GM21390 (cell line): Measurements from ENCODE around the gene CTSH.
"Not testable (repeated sequence)": the region's sequence is repeated elsewhere in the genome, so short reads cannot be mapped to it uniquely, and the experiment has no call there.

Source experiments
- ATAC-seq: cut with Tn5 transposase; IDR thresholded peaks from one replicate; pipeline ENCODE4 v1.9.1; 2021; ENCODE audit not compliant: unreplicated experiment

CTSH gene

DNA sequence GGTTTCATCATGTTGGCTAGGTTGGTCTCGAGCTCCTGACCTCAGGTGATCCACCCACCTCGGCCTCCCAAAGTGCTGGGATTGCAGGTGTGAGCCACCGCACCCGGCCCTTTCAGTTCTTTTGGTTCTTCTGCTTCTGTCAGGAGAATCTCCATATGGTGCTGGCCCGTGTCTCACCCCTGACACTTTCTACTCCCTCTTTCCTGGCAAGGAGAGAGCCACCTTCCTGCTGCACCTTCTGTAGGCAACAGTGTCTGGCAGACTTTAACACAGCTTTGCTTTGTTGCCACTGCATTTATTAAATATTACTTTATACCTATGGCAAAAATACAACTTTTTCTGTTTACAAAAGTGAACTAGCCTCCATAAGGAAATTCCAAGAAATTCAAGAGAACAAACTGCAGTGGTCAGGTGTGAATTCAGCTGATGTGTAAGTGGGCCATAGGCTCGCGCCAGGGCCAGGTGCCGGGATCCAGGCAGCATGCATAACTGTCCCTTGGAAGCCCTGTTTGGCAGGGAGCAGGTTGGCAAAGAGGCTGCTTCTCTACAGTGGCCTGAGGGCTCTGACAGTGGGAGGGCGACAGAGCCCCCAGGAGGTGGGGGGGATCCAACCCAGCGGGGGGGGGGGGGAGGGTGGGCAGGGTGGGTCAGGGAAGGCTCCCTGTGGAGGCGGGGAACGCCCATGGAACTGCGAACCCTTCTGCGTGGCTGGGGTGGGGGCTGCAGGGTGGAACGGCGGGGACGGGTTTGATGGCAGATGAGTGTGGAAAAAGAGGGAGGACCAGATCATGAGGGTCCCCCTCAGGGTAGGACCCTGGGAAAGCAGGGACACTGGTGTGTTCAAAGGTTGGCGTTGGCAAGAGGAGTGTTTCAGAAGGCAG, 21.1 kb downstream of the CTSH start:
- ATAC-seq = no peak

DNA sequence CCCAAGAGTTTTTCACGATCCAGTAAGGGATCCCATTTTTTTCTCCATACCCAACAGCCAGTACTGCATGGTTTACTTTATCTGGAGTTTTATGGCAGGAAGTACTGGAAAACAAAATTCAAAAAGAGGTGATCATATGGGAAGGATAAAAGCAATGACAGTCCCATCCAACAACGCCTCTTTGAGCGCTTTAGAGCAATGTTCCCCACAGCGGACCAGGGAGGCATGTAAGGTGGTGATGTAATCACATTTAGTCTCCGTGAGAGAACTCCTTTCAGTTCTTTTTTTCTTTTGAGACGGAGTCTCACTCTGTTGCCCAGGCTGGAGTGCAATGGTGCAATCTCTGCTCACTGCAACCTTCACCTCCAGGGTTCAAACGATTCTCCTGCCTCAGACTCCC, 21.8 kb downstream of the CTSH start:
- no peak for ATAC-seq

DNA sequence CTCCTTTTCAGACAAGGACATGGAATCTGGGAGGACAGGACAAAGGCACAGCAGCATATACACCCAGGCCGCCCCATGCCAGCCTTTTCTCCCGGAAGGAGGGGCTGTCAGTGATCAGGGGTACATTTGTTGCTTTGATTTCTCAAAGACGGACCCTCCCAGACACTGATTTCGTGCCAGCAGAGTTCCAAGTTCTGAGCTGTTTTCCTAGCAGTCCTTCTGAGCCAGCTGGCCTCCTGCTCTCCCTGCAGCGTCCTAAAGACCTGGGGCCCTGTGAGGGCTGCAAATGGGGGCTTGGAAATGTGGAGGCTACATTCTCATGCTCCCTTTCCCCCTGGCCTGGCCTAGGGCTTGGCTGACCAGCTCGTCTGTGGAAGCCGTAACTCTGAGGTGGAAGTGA, 22.3 kb downstream of the CTSH start:
- ATAC-seq = no peak

DNA sequence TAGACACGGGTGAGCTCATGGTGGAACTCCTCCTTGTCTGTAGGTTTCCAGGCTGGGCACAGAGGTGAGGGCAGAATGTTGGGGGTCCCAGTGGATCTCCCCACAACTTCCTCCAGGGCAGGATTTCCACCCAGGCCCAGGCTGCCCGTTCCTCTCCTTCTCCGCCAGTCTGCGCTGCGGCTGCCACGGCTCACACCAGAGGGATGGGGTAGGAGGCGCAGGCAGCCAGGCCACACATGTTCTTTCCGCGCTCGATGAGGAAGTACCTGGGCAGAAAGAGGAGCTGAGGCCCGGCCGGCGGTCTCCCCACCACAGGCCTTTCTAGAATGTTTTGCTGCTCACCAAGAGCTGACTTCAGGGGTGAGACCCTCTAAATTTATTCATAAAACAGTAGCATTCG, 22.9 kb downstream of the CTSH start:
- no peak for ATAC-seq

DNA sequence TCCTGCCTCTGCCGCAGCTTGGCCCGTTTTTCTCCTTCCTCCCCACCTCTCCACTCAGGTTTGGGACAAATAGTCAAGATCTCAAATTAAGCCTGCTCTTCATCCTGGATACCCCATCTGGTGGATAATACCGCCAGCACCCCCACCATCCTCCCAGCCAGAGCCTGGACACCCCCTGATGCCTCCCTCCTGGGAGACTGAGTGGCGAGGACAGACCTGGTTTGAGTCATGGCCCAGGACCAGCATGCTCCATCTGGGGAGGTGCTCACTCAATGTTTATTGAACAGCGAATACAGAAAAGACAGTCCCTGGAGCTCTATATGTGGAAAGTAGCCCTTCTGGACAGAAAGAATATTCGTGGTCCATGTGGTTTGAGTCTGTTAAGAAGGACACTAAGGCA, 23.3 kb downstream of the CTSH start:
- ATAC-seq = no peak

DNA sequence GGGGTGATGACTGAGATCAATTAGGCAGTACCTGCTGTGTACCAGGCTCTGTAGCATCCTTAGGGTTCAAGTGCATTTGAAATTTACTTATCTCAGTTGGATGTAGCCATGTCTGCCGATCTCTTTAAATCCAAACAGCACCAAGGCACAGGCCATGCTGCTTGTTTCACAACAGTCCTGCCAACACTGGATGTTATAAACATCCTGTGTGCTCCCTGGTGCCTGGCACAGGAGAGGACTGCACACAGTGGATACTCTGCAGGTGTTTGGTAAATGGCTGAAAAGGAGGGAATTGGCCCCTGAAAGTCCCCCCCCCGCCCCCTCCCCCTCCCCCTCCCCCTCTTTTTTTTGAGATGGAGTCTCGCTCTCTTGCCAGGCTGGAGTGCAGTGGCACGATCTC, 27.0 kb downstream of the CTSH start:
- no peak for ATAC-seq

DNA sequence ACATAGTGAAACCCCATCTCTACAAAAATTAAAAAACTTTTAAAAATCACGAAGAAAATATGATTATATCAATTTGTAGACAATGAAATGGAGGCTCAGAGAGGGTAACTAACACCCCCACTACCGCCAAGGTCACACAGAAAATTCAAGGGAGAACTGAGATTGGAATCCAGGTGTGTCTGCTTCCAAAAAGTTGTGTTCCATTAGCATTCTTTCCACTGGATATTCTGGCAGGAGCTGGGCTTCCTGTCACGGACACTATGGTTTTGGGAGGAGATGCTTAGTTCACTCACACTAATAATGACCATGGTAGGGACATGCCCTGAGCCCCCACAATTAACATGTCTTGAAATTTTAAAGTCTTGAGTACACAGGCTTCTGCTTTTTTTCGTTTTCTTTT, 28.8 kb downstream of the CTSH start:
- ATAC-seq = no peak

DNA sequence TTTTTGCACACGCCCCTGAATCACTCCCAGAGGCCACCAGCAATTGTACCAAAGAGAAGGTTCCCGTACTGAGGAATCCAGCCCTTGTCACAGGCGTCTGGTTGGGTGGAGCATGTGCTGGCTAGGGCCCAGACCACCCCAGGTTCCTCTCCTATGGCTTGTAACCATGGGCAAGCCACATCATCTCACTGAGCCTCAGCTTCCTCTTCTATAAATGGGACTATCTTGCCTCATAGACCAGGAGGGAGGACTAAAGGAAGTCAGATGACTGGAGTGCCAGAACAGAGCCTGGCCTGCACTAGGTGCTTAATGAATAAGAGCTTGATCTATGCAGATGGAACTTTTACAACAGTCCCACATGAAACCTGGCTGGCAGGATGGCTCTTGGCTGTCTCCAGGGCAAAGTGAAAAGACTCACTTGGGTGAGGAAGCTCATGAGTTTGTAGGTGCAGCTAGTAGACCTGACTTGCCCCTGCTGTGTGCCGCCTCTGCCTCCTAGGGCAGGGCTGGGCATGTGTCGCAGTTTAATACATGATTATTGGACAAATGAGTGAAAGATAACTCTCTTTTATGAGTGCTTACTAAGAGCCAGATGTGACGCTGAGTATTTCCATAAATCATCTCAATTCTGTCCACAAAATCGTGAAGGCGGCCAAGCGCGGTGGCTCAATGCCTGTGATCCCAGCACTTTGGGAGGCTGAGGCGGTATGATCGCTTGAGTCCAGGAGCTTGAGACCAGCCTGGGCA, 29.3 kb downstream of the CTSH start:
- no peak for ATAC-seq

DNA sequence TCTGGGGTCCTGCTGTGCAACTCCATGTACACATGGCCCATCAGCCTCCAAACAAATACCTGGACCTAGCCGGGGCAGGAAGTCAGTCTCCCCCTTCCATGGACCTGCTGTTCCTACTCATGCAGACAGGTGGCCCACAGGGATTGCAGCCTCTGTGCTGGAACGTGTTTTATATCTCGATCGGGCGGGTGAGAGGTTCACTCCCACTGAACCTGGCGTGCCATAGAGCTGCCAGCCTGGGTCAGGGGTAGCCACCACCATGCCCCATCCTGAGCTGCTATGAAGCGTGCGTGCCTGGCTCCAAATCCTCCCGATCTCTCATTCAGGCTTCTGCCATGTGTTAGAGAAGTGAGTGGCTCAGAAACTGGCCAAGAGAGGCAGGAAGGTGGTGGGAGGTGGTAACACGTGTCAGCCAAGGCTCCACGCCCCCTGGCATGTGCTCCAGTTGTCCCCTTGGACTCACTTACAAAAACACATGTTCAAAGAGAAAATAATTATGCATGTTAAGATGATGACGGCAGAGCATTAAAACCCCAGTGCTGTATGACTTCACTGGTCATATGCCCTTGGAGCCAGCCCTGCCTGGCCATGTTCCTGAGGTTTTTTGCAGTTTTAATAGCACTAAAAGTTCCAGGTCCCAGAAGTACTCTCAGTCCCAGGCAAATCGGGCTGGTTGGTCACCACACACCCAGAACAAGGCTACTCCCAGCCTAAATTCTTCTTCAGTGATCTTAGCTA, 30.6 kb downstream of the CTSH start:
- ATAC-seq = no peak

DNA sequence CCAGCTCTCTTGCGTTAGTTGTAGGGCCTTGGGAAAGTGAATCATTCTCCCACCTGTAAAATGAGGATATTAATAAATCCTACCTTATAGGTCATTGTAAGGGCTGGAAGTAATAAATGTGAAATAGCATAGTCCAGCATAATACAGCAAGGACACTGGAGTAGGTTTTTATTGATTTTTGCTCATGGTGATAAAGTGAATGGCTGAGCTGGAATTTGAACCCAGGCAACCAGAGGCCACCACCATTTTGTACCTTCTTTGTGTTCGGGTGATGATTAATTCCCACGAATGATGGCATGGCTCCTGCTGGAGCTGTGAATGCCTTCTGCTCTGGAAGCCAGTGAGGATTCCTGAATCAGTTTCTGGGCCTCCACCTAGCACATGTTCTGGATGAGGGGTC, 31.8 kb downstream of the CTSH start:
- ATAC-seq = no peak

DNA sequence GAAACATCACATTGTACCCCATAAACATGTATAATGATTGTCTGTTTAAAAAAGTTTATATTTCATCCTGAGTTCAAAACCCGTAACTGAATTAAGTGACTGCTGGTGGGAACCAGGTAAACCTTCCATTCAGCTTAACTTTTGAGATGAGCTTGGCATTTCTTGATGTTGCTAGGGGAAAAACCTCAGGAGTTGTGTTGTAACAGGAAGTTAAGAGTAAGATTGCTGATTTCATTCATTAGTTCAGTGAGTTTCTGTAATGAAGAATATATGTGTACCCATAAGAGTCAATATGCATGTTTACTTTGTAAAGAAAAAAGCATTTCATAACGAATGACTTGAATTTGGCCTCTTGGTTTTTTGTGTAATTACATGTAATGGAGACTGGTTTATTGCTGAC, 32.5 kb downstream of the CTSH start:
- ATAC-seq = no peak

DNA sequence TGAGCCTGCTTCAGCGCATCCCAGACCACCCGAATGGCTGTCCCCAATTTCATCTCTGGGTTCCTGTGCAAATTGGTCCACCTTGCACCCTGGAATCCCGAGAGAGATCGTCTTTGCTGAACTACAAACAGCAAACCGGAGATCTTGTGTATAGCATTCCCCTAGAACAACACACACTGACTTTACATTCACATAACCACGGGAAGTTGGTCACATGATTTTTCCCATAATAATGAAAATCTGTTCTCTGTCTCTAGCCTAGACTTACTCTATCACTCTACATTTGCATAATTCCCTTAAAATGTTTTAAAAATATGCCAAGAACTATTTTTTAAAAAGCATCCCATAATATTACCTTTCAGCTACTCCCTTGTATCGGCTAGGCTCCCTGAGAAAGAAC, 34.6 kb downstream of the CTSH start:
- ATAC-seq = no peak

DNA sequence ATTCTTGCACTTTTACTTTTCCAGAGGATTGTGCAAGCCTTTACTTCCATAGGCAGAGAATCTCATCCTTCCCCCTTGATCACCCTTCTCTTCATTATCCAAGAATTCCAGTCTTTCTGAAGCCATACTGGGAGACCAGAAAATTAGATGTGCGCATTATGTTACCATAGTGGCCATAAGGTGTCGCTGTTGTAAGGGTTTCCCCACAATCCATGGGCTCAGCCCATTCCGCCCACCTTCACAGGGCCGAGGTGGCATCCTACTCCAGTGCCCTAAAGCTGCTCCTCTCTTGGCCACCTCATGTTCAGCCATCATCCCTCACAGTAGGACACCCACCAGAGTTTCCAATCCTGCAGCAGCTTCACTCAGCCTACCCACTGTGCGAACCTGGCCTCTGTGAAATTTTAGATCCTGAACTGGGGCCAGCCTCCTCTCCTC, 35.0 kb downstream of the CTSH start:
- no peak for ATAC-seq

DNA sequence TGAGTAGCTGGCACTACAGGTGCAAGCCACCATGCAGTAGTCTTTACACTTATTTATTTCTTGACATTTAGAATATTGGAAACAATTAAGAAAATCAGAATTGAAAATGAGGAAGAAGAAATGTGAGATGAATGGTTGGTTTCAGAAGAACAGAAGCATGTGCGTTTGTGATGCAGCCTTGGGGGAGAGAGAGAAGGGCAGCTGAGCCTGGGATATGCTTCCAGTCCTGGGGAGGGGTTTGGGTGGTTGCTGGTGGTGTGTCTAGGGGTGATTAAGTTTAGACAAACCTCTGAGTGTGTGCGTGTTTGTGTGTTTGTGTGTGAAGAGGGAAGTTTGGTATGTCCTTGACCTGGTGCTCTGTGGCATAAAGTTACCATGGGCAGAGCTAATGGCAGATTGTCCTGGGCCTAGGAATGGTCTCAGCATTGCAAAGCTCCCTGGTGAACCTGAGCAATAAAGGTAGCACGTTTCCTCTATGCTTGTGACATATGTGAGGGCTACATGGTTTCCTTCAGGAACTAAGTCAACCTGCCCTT, 35.6 kb downstream of the CTSH start:
- no peak for ATAC-seq

DNA sequence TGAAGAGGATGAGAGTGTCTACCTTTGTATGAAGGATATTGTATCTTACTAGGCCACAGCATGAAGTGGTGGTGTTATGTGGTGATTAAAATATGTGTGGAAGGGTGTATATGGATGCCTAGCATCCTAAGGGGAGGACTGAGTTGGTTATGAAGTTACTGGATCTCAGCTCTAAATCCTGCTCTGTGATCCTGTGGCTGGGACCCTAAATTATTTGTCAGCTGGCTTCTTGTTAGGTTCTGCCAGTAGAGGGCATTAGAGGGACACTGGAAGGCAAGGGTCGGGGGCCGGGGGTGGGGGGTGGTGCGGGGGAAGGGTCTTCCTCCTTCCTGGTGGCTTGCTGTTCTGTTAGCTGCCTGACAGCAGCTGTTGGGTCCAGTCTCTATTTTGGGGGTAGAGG, 37.3 kb downstream of the CTSH start:
- no peak for ATAC-seq

DNA sequence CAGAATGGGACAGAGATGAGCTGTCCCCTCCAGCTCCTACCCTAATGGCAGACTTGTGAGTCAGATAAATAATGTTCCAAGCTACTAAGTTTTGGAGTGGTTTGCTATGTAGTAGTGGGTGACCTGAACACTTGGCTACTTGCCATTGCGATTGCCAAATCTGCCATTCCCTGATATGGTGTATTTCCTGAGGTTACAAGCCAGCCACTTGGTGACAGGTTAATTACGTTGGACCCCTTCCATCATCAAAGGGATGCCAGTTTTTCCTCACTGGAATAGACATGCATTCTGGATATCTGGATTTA, 38.6 kb downstream of the CTSH start:
- ATAC-seq = no peak

DNA sequence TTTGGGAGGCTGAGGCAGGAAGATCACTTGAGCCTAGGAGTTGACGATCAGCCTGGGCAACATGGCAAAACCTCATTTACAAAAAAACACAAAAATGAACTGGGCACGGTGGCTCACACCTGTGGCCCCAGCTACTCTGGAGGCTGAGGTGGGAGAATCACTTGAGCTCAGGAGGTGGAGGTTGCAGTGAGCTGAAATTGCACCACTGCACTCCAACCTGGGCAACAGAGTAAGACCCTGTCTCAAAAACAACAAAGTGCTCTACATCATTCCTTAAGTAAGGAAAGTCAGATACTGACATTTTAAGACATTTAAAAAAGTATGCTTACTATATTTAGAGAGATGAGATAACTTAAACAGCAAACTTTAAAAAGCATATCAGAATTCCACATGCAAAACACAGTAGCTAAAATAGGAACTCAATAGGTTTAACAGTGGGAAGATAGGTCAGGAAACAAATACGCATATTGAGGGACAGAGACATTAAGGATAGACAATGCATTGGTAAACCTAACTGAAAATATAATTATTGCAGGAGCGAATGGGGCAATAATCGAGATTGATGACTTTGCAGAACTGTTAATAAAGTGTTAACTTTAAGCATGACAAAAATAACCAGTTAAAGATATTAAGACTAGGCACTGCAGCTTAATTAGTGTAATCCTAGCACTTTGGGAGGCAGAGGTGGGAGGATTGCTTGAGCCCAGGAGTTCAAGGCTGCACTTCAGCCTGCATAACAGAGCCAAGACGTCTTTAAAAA, 40.1 kb downstream of the CTSH start:
- ATAC-seq = no peak

DNA sequence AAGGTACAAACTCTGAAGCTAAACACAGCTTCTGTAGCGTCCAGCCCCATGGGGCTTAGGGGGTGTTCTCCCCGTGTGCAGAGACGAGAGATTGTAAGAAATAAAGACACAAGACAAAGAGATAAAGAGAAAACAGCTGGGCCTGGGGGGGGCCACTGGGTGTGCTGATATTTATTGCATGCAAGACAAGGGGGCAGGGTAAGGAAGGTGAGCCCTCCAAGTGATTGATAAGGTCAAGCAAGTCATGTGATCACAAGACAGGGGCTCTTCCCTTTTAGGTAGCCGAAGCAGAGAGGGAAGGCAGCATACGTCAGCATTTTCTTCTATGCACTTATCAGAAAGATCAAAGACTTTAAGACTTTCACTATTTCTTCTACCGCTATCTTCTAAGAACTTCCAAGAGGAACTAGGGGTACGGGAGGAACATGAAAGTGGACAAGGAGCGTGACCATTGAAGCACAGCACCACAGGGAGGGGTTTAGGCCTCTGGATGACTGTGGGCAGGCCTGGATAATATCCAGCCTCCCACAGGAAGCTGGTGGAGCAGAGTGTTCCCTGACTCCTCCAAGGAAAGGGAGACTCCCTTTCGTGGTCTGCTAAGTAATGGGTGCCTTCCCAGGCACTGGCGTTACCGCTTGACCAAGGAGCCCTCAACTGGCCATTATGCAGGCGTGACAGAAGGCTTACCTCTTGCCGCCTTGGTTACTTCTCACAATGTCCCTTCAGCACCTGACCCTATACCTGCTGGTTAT, 42.4 kb downstream of the CTSH start:
- ATAC-seq = not testable (repeated sequence)

DNA sequence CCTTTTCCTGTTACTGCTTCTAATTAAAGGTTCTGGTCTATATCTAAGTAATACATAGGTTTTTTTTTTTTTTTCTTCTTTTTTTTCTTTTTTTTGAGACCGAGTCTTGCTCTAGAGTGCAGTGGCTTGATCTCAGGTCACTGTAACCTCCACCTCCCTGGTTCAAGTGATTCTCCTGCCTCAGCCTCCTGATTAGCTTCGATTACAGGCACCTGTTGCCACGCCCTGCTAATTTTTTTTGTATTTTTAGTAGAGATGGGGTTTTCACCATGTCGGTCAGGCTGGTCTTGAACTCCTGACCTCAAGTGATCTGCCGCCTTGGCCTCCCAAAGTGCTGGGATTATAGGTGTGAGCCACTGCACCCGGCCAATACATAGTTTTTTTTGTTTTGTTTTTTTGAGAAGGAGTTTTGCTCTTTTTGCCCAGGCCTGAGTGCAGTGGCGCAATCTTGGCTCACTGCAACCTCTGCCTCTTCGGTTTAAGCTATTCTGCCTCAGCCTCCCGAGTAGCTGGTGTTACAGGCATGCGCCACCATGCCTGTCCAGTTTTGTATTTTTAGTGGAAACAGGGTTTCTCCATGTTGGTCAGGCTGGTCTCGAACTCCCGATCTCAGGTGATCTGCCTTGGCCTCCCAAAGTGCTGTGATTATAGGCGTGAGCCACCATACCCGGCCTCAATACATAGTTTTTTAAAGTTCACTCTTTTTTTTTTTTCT, 43.9 kb downstream of the CTSH start:
- not testable (repeated sequence) for ATAC-seq

DNA sequence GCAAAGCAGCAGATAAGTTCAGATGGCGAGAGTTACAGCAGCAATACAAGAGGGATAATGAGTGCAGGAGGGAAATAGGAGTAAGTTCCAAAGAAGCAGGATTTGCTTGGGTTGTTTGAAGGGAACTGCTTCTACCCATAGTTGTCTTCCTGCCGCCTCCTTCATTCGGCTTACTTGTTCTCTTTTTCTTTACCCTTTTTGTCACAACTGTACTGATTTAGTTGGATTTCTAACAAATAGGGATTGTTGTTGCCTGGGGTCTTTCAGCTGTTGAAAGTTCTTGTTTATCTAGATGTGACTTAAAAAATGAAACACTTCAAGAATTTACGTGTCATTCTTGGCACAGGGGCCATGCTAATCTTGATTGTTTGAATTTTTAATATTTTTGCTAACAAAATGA, 46.3 kb downstream of the CTSH start:
- no peak for ATAC-seq
